Caco-2 (cell line): ENCODE results near the gene NABP1. TPM values are rescaled to one million over a fixed set of nuclear protein-coding genes. Genes with fewer than 3 reads are reported as not detected.

Experiments used
- BruUV-seq: library from RNA; stranded (reverse); fragments of 400-500 nt; replicated peaks from 2 replicates; lab custom pipeline; 2021; lab: Mats Ljungman, UMichigan
- CTCF ChIA-PET: fragments of 300-600 bp; sonication (Branson Sonifier 250); formaldehyde crosslinking; loops from one replicate; lab custom pipeline; 2022; ENCODE audit warnings: antibody characterized with exemption; lab: Charles Lee
- POLR2A ChIA-PET: fragments of 300-600 bp; sonication (Branson Sonifier 250); formaldehyde crosslinking; loops from one replicate; lab custom pipeline; 2022; ENCODE audit warnings: antibody characterized with exemption; lab: Charles Lee
- DNase-seq, 2 experiments: peaks; one replicate each; pipeline versions ENCODE4 v3.0.0 to v3.0.0-alpha.2; 2020 to 2022
- H3K27me3 ChIP-seq: replicated peaks from 2 replicates; pipeline ENCODE4 v1.6.0; 2011; ENCODE audit warnings: low read length; ENCODE audit not compliant: control insufficient read depth, insufficient read depth
- H3K36me3 ChIP-seq: 2 replicates; pipeline ENCODE4 v1.5.1; 2011; ENCODE audit warnings: low read length; ENCODE audit not compliant: control insufficient read depth, insufficient read depth
- H3K4me1 ChIP-seq: fragments of 250-450 bp; sonication (Bioruptor Pico); 2 replicates; pipeline ENCODE4 v1.5.1; 2020; ENCODE audit warnings: mild to moderate bottlenecking
- H3K4me3 ChIP-seq: 2 replicates; pipeline ENCODE4 v1.5.1; 2011; ENCODE audit warnings: low read depth, mild to moderate bottlenecking, control low read depth, low read length
- H3K9me3 ChIP-seq: fragments of 250-450 bp; sonication (Bioruptor Pico); 2 replicates; pipeline ENCODE4 v1.5.1; 2020; ENCODE audit warnings: mild to moderate bottlenecking, moderate library complexity
- H3K27ac Mint-ChIP-seq: one replicate; pipeline ENCODE4 v1.8.0; 2022; ENCODE audit warnings: mixed read lengths; ENCODE audit not compliant: unreplicated experiment
- H3K27me3 Mint-ChIP-seq: one replicate; pipeline ENCODE4 v1.8.0; 2022; ENCODE audit warnings: mixed read lengths; ENCODE audit not compliant: insufficient read depth, unreplicated experiment
- H3K36me3 Mint-ChIP-seq: one replicate; pipeline ENCODE4 v1.8.0; 2022; ENCODE audit warnings: mild to moderate bottlenecking, mixed read lengths; ENCODE audit not compliant: insufficient read depth, unreplicated experiment
- H3K4me1 Mint-ChIP-seq: one replicate; pipeline ENCODE4 v1.8.0; 2022; ENCODE audit warnings: low read depth, mixed read lengths; ENCODE audit not compliant: unreplicated experiment
- H3K4me3 Mint-ChIP-seq: one replicate; pipeline ENCODE4 v1.8.0; 2022; ENCODE audit warnings: mild to moderate bottlenecking, moderate library complexity, mixed read lengths; ENCODE audit not compliant: unreplicated experiment
- H3K9me3 Mint-ChIP-seq: one replicate; pipeline ENCODE4 v1.8.0; 2022; ENCODE audit warnings: mixed read lengths; ENCODE audit not compliant: unreplicated experiment
- CTCF ChIP-seq, 2 experiments: fragments of 200-600 bp in 1 of 2; IDR thresholded peaks; 1 replicate in 1 of 2; 2 replicates in 1 of 2; pipeline versions ENCODE4 v1.5.1 to v1.8.0; 2011 to 2022; ENCODE audit warnings: antibody characterized with exemption in 1 of 2, control low read depth in 1 of 2, inconsistent platforms in 1 of 2, low read depth in 1 of 2, low read length in 1 of 2, mild to moderate bottlenecking in 1 of 2, moderate library complexity in 1 of 2; ENCODE audit not compliant: insufficient read depth in 1 of 2, severe bottlenecking in 1 of 2, unreplicated experiment in 1 of 2
- intact Hi-C: fragments of 100-400 bp; cut with micrococcal nuclease; formaldehyde crosslinking; loops from one replicate; pipeline ENCODE4 v1.10.0; 2022; ENCODE audit not compliant: unreplicated experiment
- total RNA-seq: library from RNA; stranded (reverse); gene quantifications from 2 replicates; pipeline ENCODE4 v1.2.3, GENCODE V29; 2022

NABP1 gene
- total RNA-seq, 1 experiment from 2014 or later: 89.8 TPM

DNA sequence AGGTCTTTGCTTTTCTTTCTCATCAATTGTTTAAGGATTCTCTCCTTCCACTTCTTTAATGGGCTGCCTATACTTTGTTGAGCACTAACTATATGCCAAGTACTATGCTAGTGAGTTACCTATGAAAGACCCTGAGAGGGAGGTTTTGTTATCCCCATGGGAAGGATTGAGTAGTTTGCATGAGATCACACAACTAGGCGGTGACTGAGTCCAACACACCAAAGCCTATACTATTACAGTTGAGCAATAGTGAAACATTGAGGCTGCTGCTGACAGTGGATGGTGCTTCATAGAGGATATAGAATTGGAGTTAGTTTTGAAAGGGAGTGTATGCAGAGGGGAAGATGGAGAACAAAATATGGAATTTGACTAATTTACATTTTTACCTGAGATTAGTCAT lies 15.8 kb downstream of the NABP1 start:
- intact Hi-C loops: no loop called here
- POLR2A ChIA-PET: no interaction called here
- CTCF ChIA-PET: no interaction called here
- Mint-ChIP-seq H3K36me3 (peaks cover 61% of the 10 kb centered on the region), H3K4me3 (no peak overlapping the region), H3K9me3 (no peaks in the 10 kb centered on the region), H3K27ac (no peak overlapping the region), H3K27me3 (no peaks in the 10 kb centered on the region), H3K4me1 (peaks cover 30% of the 10 kb centered on the region)
- Histone ChIP-seq H3K36me3 (no peaks in the 10 kb centered on the region), H3K4me3 (no peak overlapping the region), H3K9me3 (no peaks in the 10 kb centered on the region), H3K4me1 (peaks cover 36% of the 10 kb centered on the region), H3K27me3 (no peaks in the 10 kb centered on the region)
- no peak for DNase-seq
- BruUV-seq: no TSS peak
- TF ChIP-seq CTCF (IDR thresholded peaks at IDR 0.05; ENCODE audit: insufficient read depth in 1 of 2, low read depth in 1 of 2, low read length in 1 of 2, severe bottlenecking in 1 of 2, unreplicated experiment in 1 of 2): no peak

GRCh38 chr2:191696001-191696400 lies 18.1 kb downstream of the NABP1 start:
- peaks cover 16% of the 10 kb centered on the region for H3K4me1 ChIP-seq
- H3K27me3 ChIP-seq: no peaks in the 10 kb centered on the region
- H3K4me3 ChIP-seq: no peak overlapping the region
- no peak for DNase-seq
- H3K9me3 ChIP-seq: no peaks in the 10 kb centered on the region
- ChIA-PET CTCF (interaction anchor here (0.6 to 2.3 kb wide), 4 partner anchors 12 to 525 kb away, joined by 3 to 7 read pairs (median 4); no protein-coding TSS in a partner anchor), POLR2A (no interaction called here)
- H3K36me3 ChIP-seq: no peaks in the 10 kb centered on the region
- TF ChIP-seq CTCF (IDR thresholded peaks at IDR 0.05; ENCODE audit: insufficient read depth in 1 of 2, low read depth in 1 of 2, low read length in 1 of 2, severe bottlenecking in 1 of 2, unreplicated experiment in 1 of 2): no peak
- Mint-ChIP-seq H3K4me1 (peaks cover 11% of the 10 kb centered on the region), H3K27ac (no peak overlapping the region), H3K36me3 (peaks cover 46% of the 10 kb centered on the region), H3K9me3 (no peaks in the 10 kb centered on the region), H3K4me3 (no peak overlapping the region), H3K27me3 (no peaks in the 10 kb centered on the region)
- intact Hi-C loops: no loop called here
- no TSS peak for BruUV-seq

- CTCF ChIA-PET: interaction anchor here (1.0 to 2.3 kb wide), 2 partner anchors 131 to 158 kb away, joined by 5 read pairs; no protein-coding TSS in a partner anchor
- TF ChIP-seq CTCF (IDR thresholded peaks at IDR 0.05; ENCODE audit: insufficient read depth in 1 of 2, low read depth in 1 of 2, low read length in 1 of 2, severe bottlenecking in 1 of 2, unreplicated experiment in 1 of 2): no peak
- Histone ChIP-seq H3K9me3 (no peaks in the 10 kb centered on the region), H3K27me3 (no peaks in the 10 kb centered on the region), H3K4me3 (no peak overlapping the region), H3K4me1 (peaks cover 6% of the 10 kb centered on the region; the same call in 1 of the 2 replicates), H3K36me3 (no peaks in the 10 kb centered on the region)
- Mint-ChIP-seq H3K36me3 (peaks cover 37% of the 10 kb centered on the region), H3K27me3 (no peaks in the 10 kb centered on the region), H3K27ac (no peak overlapping the region), H3K4me3 (no peak overlapping the region), H3K9me3 (no peaks in the 10 kb centered on the region), H3K4me1 (peaks cover 7% of the 10 kb centered on the region)
- POLR2A ChIA-PET: no interaction called here
- no peak for DNase-seq
- BruUV-seq: no TSS peak
- intact Hi-C loops: no loop called here
Observed at GRCh38 chr2:191696966-191697365, 19.0 kb downstream of the NABP1 start.
